Stimulated activated CD8-positive, alpha-beta memory T cell treated with anti-CD3 and anti-CD28 coated beads, Interleukin-4, amount 100 ng/mL, for 4 hours (primary cell): ENCODE results near the gene APOE.
"Not testable (repeated sequence)": the region's sequence is repeated elsewhere in the genome, so short reads cannot be mapped to it uniquely, and the experiment has no call there.

Experiments
- DNase-seq, 2 donors: peaks; one replicate each; pipeline ENCODE4 v3.0.0-alpha.2; 2020; ENCODE audit warnings: low read depth in 2 of 2, low spot score in 1 of 2

The APOE gene

GRCh38 chr19:44908836-44909261 lies 3.3 kb downstream of the APOE start:
- DNase-seq: no peak

GRCh38 chr19:44909775-44910174 lies 4.2 kb downstream of the APOE start:
- no peak for DNase-seq

- not testable (repeated sequence) for DNase-seq
These were observed 6.3 kb downstream of the APOE start for GRCh38 chr19:44911896-44912295.

GRCh38 chr19:44912854-44913253 lies 7.3 kb downstream of the APOE start:
- DNase-seq: no peak

DNA sequence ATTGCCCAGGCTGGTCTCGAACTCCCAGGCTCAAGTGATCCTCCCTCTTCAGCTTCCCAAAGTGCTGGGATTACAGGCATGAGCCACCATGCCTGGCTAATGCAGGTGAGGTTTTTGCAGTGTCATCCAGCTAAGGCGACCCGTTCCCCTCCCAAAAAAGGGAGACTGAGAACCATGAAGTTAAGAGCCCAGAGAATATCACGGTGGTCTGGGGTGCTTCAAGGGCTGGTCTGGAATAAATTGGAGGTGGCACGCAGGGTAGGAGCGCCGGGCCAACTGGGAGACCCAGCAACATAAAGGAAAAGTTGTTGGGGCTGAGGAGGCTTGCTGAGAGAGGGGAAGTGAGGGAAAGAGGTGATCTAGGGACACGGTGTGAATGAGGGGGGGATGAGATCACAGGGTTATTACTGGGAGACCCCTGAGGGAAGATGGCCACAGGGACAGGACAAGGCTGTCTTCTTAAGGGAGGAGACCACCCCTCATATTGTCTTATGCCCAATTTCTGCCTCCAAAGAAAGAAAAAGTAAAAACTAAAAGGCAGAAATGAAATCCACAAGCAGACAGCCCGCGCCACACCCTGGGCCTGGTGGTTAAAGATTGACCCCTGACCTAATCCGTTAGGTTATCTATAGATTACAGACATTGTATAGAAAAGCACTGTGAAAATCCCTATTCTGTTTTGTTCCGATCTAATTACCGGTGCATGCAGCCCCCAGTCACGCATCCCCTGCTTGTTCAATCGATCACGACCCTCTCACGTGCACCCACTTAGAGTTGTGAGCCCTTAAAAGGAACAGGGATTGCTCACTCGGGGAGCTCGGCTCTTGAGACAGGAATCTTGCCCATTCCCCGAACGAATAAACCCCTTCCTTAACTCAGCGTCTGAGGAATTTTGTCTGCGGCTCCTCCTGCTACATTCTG lies 8.2 kb downstream of the APOE start:
- DNase-seq: not testable (repeated sequence)

DNA sequence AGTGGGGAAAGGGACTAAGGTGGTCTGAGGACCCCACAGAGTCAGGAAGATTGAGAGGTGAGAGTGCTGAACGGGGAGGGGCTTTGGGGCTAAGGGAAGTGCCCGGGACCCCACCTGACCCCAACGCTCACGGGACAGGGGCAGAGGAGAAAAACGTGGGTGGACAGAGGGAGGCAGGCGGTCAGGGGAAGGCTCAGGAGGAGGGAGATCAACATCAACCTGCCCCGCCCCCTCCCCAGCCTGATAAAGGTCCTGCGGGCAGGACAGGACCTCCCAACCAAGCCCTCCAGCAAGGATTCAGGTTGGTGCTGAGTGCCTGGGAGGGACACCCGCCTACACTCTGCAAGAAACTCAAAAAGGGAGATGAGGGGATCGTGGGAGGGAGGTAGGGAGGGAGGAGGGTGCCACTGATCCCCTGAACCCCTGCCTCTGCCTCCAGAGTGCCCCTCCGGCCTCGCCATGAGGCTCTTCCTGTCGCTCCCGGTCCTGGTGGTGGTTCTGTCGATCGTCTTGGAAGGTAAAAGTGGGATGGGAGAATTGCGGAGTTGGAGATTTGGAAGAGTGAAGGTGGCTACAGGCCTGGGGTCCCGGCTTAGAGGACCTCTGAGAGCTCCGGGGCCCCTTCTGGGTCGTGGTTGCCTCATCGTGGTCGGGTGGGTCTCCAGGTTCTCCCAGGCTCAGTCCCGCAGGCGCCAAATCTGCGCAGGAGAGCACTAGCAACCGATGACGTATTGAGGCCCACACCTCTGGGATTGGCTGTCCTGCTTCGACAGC lies 9.0 kb downstream of the APOE start, which contains the start of gene APOC1:
Gene APOC1 (plus strand): TSS at position 176 of the 774 bp plus-strand sequence. CDS start 284 bp downstream, at position 460.
- DNase-seq: peak; percentile 47 to 54

- no peak for DNase-seq
These were observed 18.7 kb downstream of the APOE start for GRCh38 chr19:44924243-44924725.

DNA sequence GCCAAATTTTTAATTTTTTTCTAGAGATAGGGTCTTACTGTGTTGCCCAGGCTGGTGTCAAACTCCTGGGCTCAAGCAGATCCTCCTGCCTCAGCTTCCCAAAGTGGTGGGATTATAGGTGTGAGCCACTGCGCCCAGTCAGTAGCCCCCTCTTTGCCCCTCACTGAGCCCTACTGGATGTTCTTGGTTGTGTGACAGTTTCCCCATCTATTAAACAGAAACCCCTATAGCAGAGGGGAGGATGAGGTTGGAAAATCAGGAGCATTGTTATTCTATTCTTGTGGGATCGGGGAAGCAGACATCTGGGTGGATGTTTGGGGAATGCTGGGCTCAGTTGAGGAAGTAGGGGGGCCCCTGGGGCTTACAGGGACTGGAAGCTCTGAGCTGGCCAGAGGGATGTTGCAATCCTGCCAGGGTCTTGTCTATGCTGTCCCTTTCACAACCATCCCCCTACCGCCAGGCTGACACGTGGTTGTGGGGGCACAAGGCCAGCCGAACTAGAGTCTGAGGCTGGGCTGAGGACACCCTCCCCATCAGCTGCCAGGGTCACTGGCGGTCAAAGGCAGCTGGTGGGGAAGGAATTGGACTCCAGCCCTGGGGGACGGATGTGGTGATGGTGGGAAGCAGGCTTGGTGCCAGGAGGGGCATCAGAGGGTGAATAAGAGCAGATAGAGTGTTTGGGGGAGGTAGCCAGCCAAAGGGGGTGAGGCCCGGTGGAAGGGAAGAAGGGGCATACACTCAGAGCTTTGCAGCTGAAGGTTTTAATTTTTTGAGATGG lies 19.7 kb downstream of the APOE start:
- DNase-seq: no peak

DNA sequence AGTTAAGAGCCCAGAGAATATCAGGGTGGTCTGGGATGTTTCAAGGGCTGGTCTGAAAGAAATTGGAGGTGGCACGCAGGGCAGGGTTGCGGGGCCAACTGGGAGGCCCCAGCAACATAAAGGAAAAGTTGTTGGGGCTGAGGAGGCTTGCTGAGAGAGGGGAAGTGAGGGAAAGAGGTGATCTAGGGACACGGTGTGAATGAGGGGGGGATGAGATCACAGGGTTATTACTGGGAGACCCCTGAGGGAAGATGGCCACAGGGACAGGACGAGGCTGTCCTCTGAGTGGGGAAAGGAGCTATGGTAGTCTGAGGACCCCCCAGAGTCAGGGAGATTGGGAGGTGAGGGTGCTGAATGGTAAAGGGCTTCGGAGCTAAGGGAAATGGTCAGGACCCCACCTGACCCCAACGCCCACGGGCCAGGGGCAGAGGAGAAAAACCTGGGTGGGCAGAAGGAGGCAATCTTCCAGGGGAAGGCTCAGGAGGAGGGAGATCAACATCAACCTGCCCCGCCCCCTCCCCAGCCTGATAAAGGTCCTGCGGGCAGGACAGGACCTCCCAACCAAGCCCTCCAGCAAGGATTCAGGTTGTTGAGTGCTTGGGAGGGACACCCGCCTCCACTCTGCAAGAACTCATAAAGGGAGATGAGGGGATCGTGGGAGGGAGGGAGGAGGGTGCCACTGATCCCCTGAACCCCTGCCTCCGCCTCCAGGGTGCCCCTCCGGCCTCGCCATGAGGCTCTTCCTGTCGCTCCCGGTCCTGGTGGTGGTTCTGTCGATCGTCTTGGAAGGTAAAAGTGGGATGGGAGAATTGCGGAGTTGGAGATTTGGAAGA lies 20.9 kb downstream of the APOE start:
- not testable (repeated sequence) for DNase-seq

- no peak for DNase-seq
These were observed 22.1 kb downstream of the APOE start for GRCh38 chr19:44927746-44928145.

DNA sequence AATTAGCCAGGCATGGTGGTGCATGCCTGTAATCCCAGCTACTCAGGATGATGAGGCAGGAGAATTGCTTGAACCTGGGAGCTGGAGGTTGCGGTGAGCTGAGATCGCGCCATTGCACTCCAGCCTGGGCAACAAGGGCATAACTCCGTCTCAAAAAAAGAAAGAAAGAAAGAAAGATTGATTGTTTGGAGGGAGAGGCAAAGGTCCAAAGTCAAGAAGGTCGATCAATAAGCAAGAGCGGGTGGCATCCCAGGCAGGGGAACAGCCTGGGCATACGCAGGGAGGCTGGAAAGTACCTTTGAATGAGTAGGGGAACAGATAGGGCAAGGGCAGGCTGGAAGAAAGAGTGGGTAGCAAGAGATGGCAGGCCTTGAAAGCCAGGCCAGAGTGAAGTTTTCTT lies 24.5 kb downstream of the APOE start:
- no peak for DNase-seq

GRCh38 chr19:44931541-44931940 lies 25.9 kb downstream of the APOE start:
- no peak for DNase-seq

DNA sequence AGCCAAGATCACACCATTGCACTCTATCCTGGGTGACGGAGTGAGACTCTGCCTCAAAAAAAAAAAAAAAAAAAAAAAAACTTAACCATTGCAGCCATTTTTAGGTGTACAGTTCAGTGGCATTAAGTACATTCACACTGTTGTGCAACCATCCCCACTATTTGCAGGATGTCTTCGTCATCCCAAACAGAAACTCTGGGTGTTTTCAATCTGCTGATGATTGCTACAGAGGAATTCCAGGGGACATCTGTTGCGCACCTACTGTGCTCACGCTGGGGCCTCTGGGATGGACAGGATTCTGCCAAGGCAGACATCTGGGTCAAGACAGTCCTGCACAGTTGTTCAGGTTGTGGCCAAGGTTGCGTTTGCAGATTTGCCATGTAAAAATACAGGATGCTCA lies 34.1 kb downstream of the APOE start:
- no peak for DNase-seq

DNA sequence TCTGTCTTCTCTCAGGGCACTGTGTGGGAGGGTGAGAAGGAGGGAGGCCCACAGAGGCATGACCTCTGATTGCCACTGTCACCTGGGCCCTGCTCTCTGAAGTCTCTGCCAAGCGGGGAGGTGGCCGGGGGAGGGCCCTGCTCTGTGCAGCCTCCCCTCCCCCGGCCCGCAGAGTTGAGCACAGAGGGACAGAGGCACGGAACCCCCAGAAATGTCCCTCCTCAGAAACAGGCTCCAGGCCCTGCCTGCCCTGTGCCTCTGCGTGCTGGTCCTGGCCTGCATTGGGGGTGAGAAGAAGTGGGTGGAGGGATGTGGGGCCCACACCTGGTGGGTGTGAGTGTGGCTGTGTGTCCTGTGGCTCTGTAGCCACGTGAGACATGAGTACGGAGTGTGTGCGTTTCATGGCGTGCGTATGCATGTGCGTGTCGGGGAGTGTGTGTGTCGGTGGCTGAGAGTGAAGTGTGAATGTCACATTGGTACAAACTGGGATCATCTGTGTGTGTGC lies 36.5 kb downstream of the APOE start, which contains the start of gene APOC4:
Gene APOC4 (plus strand): TSS at position 171 of the 505 bp plus-strand sequence. CDS start 41 bp downstream, at position 212.
- no peak for DNase-seq

DNA sequence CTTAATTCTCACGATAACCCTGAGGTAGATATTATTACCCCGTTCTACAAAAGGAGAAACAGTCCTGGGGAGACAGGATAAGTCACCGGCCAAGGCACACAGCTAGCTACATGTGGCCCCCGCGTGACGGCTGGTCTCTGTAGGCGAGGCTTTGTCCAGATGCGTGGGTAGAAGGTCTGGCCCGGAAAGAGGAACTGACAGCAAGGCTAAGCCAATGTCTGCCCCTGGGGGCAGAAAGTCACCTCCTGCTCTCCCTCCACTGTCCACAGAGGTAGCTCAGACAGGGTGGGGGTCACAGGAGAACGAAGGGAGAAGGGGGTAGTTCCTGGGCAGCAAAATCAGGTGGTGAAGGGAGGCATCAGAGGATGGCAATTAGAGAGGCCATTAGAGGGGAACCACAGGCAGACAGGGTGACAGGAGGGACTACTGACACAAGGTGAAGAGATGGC lies 38.2 kb downstream of the APOE start:
- DNase-seq: no peak

GRCh38 chr19:44947041-44947581 lies 41.5 kb downstream of the APOE start:
- DNase-seq: no peak

DNA sequence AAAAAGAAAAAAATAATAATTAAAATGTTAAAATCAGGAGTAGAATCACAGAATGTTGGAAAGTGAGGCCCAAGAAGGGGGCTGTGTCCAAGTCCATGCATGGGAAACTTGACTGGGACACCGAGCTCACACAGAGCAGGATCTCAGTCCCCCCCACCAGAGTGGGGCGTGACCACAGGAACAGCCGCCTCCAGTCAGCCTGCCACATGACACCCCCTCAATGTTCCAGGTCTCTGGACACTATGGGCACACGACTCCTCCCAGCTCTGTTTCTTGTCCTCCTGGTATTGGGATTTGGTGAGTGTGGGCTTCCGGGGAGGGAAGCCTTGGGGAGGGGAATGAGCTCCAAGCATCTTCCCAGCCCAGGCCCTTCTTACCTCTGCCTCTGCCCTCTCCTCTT lies 42.6 kb downstream of the APOE start:
- no peak for DNase-seq

DNA sequence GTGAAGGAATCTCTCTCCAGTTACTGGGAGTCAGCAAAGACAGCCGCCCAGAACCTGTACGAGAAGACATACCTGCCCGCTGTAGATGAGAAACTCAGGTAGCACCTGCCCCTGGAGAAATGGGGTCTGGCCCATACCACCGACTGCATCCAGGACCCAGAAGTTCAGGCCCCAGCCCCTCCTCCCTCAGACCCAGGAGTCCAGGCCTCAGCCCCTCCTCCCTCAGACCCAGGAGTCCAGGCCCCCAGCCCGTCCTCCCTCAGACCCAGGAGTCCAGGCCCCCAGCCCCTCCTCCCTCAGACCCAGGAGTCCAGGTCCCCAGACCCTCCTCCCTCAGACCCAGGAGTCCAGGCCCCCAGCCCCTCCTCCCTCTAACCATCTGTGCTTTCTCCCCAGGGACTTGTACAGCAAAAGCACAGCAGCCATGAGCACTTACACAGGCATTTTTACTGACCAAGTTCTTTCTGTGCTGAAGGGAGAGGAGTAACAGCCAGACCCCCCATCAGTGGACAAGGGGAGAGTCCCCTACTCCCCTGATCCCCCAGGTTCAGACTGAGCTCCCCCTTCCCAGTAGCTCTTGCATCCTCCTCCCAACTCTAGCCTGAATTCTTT lies 43.3 kb downstream of the APOE start:
- no peak for DNase-seq

DNA sequence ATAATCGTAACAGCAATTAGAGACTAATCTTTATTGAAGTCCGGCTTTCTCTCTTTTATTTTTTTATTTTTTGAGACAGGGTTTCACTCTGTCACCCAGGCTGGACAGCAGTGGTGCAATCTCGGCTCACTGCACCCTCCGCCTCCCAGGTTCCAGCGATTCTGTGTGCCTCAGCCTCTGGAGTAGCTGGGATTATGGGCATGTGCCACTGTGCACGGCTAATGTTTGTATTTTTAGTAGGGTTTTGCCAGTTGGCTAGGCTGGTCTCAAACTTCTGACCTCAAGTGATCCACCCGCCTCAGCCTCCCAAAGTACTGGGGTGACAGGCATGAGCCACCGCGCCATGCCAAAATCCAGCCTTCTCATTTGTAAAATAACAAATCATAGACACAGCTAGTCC lies 44.0 kb downstream of the APOE start:
- DNase-seq: no peak
